H7 (cell line): Measurements from ENCODE around the gene BANP. TPM values are rescaled to one million over a fixed set of nuclear protein-coding genes. Genes with fewer than 3 reads are reported as not detected.
"Not testable (repeated sequence)": the region's sequence is repeated elsewhere in the genome, so short reads cannot be mapped to it uniquely, and the experiment has no call there.

Source experiments
- DNase-seq: peaks from one replicate; pipeline ENCODE4 v3.0.0; 2012
- H3K27me3 ChIP-seq: 2 replicates; pipeline ENCODE4 v1.6.0; 2011; ENCODE audit warnings: mild to moderate bottlenecking, low read length; ENCODE audit not compliant: control insufficient read depth, insufficient read depth
- H3K36me3 ChIP-seq: replicated peaks from 2 replicates; pipeline ENCODE4 v1.5.1; 2011; ENCODE audit warnings: low read length; ENCODE audit not compliant: control insufficient read depth, insufficient read depth
- H3K4me3 ChIP-seq: 2 replicates; pipeline ENCODE4 v1.5.1; 2011; ENCODE audit warnings: low read depth, mild to moderate bottlenecking, control low read depth, low read length, moderate library complexity; ENCODE audit not compliant: insufficient read depth
- total RNA-seq: library from RNA; depleted of rRNA; stranded (reverse); fragments of >200 nt; shearing (Covaris generic); gene quantifications from 2 replicates; pipeline ENCODE4 v1.2.3, GENCODE V29; 2014

BANP gene
- total RNA-seq, 1 experiment from 2014 or later, result 39.3 TPM

DNA sequence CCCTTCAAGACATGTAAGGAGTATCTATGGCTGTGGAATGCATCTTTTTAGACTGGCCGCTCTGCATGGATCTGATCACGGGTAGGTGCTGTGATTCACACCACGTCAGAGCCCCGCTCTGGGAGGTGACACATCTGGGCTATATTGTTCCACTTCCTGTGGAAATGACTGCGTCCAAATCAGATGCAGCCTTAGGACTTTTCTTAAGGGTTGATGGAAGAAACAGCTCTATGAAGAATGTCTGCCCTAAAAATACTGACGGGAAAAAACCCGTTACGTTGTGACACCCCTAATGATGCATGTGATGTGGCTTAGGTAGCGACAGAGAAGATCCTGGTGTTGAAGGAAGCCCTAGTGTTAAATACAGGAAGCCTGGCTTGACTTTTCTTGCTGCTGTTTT lies 12.2 kb downstream of the BANP start:
- H3K27me3 ChIP-seq, result no peaks in the 10 kb centered on the region
- no peak overlapping the region for H3K4me3 ChIP-seq
- DNase-seq, result no peak
- H3K36me3 ChIP-seq, result no peaks in the 10 kb centered on the region; the same call in 1 of the 2 replicates

DNA sequence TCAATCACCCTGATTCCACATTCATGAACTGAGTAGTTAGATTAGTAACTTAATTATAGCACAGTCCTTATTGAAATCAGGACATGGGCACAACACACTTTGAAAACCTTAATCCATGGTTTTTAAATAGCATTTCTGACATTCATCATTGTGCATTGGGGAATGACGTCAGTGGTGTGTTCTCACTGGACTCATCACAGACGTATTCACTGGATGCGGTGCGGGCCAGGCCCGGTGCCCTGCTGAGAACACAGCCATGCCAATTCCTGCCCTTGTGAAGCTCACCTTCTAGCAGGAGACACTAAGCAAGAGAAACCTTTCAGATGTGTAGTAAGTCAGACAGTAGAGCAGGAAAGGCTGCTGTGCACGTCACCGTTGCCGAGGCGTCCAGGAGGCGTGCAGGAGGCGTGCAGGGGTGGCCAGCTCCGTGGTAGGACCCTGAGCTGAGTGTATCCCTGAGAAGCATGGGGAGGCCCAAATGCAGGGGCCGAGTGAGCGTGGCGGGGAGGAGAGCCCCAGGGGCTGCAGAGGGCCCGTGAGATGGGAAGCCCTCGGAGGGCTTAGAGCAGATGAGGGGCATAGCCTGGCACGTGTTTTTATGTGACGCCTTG lies 12.9 kb downstream of the BANP start:
- H3K4me3 ChIP-seq, result no peak overlapping the region
- peak; percentile 28 for DNase-seq
- no peaks in the 10 kb centered on the region for H3K27me3 ChIP-seq
- H3K36me3 ChIP-seq, result no peaks in the 10 kb centered on the region

- H3K27me3 ChIP-seq, result no peaks in the 10 kb centered on the region
- peak; percentile 84 for DNase-seq
- no peak overlapping the region for H3K4me3 ChIP-seq
- H3K36me3 ChIP-seq, result no peaks in the 10 kb centered on the region
These were observed 14.2 kb downstream of the BANP start for GRCh38 chr16:87965417-87965816.

GRCh38 chr16:87966064-87966645 lies 14.9 kb downstream of the BANP start:
- no peak for DNase-seq
- H3K36me3 ChIP-seq, result no peaks in the 10 kb centered on the region

DNA sequence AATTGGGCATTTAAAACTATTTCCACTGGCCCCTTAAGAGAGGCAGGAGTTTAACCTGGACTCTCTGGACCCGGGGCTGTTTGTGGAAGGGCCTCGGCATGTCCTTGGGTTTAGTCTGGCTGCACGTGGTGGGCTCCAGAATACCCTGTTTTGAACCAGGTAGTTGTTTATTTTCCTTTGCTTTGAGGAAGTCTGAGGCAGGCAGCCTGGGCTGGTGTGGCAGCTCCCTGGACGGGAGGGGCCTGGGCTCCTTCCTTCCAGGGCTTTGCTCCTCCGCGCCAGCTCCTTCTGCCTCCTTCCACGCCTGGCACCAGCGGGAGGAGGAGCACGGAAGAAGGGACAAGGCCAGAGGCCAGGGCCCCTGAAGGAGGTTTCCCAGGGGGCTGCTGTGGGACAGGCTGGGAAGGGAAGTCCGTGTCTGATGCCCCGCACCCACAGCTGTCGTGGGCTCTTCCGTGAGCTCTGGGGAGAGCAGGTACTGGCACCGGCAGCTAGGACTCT lies 15.5 kb downstream of the BANP start:
- Histone ChIP-seq H3K4me3 (no peak overlapping the region), H3K27me3 (no peaks in the 10 kb centered on the region), H3K36me3 (no peaks in the 10 kb centered on the region)
- peak; percentile 70 for DNase-seq

More at GRCh38 chr16:87966064-87966645, 14.9 kb downstream of the BANP start:
- H3K4me3 ChIP-seq, result no peak overlapping the region
- H3K27me3 ChIP-seq, result no peaks in the 10 kb centered on the region

DNA sequence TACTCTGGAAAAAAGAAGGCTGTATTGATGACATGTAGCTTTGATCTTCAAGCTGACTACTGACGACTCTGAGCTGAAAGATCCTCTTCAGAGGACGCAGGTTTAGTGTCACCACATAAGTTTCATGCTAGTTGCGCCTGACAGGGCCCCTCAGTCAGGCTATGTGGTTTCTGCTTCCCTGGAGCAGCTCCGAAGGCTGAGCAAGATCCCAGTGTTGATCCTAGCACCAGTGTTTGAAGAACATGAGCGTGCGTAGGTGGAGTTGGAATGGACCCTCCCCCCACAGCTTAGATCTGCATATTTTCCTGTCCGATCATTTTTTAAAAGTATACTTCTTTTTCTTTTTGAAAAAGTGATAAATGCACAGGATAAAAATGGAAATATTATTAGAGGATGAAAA lies 17.3 kb downstream of the BANP start:
- Histone ChIP-seq H3K4me3 (no peak overlapping the region), H3K36me3 (no peaks in the 10 kb centered on the region), H3K27me3 (no peaks in the 10 kb centered on the region)
- peak; percentile 42 for DNase-seq

DNA sequence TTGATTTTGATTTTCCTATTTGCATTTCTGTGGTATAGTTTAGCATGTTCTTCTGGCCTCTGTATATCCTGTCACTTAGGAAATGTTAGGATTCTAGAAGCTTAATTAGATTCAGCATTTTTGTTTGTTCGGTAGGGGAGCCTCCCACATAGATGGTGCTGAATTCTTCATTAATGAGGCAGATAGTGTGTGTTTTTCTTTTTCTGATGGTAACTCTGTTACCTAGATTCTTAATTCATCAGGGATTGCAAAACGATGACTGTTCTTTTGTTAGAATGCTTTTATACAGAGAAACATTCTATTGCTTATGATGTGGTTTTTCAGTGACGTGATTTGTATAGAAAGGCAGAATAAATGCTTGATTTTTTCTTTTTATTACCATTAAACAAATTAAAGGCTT lies 19.0 kb downstream of the BANP start:
- Histone ChIP-seq H3K4me3 (no peak overlapping the region), H3K27me3 (no peaks in the 10 kb centered on the region), H3K36me3 (no peaks in the 10 kb centered on the region)
- no peak for DNase-seq

- no peaks in the 10 kb centered on the region for H3K27me3 ChIP-seq
- H3K36me3 ChIP-seq, result no peaks in the 10 kb centered on the region
- DNase-seq, result no peak
- H3K4me3 ChIP-seq, result no peak overlapping the region
These were observed 20.7 kb downstream of the BANP start for GRCh38 chr16:87971933-87972332.

DNA sequence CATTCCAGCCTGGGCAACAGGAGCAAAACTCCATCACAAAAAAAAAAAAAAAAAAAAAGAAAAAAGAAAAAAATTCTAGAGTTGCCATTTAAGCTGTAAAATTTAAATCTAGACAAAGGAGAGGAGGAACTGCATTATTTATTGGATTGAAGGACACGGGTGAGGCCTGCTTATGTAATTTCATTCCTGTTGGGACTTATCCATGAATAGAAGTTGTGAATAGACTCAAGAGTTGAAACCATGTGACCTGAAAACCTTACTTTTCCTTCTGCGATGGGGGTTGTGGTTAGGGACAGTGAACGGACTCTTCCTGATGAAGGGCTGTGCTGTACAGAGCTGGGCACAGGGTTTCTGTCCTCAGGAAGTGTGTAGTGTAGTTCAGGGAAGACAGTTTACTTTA lies 22.5 kb downstream of the BANP start:
- Histone ChIP-seq H3K36me3 (no peaks in the 10 kb centered on the region), H3K27me3 (no peaks in the 10 kb centered on the region), H3K4me3 (no peak overlapping the region)
- DNase-seq, result no peak

- Histone ChIP-seq H3K36me3 (no peaks in the 10 kb centered on the region), H3K27me3 (no peaks in the 10 kb centered on the region), H3K4me3 (no peak overlapping the region)
- DNase-seq, result no peak
These were observed 22.9 kb downstream of the BANP start for GRCh38 chr16:87974178-87974577.

DNA sequence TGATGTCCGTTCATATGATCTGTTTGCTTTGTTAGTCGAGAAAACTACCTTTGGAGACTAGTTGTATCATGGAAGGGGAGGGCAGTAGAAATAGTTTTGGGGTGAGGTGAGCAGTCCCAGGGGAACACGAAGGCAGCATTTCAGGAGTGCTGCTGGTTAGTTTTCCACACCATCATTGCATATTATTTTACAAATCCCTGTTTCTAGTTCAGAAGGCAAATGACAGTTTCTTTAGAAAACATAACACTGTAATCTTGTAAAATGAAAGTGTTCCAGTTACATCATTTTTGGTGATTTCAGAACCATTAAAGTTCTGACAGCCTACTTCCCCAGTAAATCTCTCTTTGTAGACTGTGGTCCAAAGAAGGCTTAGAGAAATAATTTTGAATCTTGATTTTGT lies 25.4 kb downstream of the BANP start:
- no peaks in the 10 kb centered on the region; the same call in 1 of the 2 replicates for H3K36me3 ChIP-seq
- no peak for DNase-seq
- H3K4me3 ChIP-seq, result no peak overlapping the region
- H3K27me3 ChIP-seq, result no peaks in the 10 kb centered on the region

DNA sequence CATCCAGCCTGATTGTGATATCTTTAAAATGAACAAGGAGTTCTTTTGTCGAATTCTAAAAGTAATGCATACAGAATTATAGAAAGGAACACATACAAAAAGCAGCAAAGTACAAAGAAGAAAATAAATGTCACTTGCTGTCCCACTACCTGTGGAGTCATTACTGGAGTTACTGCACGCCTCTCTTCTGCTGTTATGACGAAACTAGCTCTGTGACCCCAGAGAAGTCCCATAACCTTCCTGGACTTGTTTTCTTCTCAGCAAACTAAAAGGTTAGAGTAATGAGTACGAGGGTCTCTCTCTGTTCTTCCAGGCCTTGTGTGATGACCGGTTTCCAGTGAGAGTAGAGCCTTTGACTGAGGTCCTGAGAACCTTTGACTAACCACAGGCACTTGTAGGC lies 26.9 kb downstream of the BANP start:
- H3K36me3 ChIP-seq, result no peaks in the 10 kb centered on the region; the same call in 1 of the 2 replicates
- no peaks in the 10 kb centered on the region for H3K27me3 ChIP-seq
- no peak overlapping the region for H3K4me3 ChIP-seq
- no peak for DNase-seq

GRCh38 chr16:87979352-87979751 lies 28.1 kb downstream of the BANP start:
- Histone ChIP-seq H3K27me3 (no peaks in the 10 kb centered on the region), H3K4me3 (no peak overlapping the region), H3K36me3 (no peaks in the 10 kb centered on the region; the same call in 1 of the 2 replicates)
- DNase-seq, result no peak

- not testable (repeated sequence) for H3K4me3 ChIP-seq, H3K36me3 ChIP-seq, H3K27me3 ChIP-seq, DNase-seq
These were observed 28.8 kb downstream of the BANP start for GRCh38 chr16:87979911-87980630.

DNA sequence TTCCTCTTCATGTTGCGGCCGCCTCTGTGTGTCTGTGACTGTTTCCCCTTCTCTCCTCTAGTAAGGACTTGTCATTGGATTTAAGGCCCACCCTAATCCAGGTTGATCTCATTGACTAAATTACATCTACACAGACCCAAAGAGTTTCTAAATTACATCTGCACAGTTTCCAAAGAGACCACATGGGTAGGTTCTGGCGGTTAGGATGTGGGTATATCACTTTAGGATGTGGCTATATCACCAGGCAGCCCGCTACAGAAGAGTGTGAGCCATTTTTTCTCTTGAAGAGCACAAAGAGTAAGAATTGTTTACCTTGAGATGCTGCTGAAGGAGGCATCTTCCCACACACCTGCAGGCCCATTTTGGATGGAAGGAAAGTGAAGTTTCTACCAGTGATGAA lies 30.1 kb downstream of the BANP start:
- H3K4me3 ChIP-seq, H3K36me3 ChIP-seq, DNase-seq, H3K27me3 ChIP-seq: not testable (repeated sequence)
